Type B pancreatic cell (in vitro differentiated cells): ENCODE results near the gene ATP2B2. TPM values are rescaled to one million over a fixed set of nuclear protein-coding genes. Genes with fewer than 3 reads are reported as not detected.

Source experiments
- DNase-seq: peaks from one replicate; pipeline ENCODE4 v3.0.0; 2021; ENCODE audit warnings: mixed read lengths; ENCODE audit not compliant: unreplicated experiment; ENCODE audit errors: extremely low spot score
- H3K27ac Mint-ChIP-seq: 2 replicates; pipeline ENCODE4 v1.8.0; 2021; ENCODE audit warnings: mild to moderate bottlenecking, mixed read lengths
- H3K27me3 Mint-ChIP-seq: 2 replicates; pipeline ENCODE4 v1.8.0; 2021; ENCODE audit warnings: mixed read lengths
- H3K36me3 Mint-ChIP-seq: 2 replicates; pipeline ENCODE4 v1.8.0; 2021; ENCODE audit warnings: mixed read lengths
- H3K4me1 Mint-ChIP-seq: one replicate; pipeline ENCODE4 v1.8.0; 2021; ENCODE audit warnings: mixed read lengths; ENCODE audit not compliant: unreplicated experiment
- H3K4me3 Mint-ChIP-seq: 2 replicates; pipeline ENCODE4 v1.8.0; 2021; ENCODE audit warnings: mild to moderate bottlenecking, mixed read lengths
- H3K9me3 Mint-ChIP-seq: 2 replicates; pipeline ENCODE4 v1.8.0; 2021; ENCODE audit warnings: mixed read lengths
- total RNA-seq: library from RNA; stranded (reverse); gene quantifications from 2 replicates; pipeline ENCODE4 v1.2.1, GENCODE V29; 2021; ENCODE audit warnings: low replicate concordance
- TF ChIP-seq, protein P1 (sequence below): fragments of 200-600 bp; sonication (generic); conservative IDR thresholded peaks from 2 replicates; pipeline ENCODE4 v1.5.0; 2021; ENCODE audit warnings: antibody characterized with exemption, mild to moderate bottlenecking

ATP2B2 gene
- total RNA-seq, 1 donor from 2014 or later: 0.31 TPM

DNA sequence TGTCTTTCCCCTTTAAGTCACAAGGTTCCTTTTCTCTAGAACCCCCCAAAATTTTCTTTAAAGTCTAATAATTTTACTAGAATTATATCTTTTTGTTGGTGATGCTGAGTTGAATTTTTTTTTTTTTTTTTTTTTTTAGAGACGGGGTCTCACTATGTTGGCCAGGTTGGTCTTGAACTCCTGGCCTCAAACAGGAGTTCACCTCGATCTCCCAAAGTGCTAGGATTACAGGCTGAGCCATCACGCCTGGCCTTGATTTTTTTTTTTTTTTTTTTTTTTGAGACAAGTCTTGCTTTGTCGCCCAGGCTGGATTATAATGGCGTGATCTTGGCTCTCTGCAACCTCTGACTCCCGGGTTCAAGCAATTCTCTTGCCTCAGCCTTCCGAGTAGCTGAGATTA is 196.7 kb downstream of the ATP2B2 start:
- H3K9me3 Mint-ChIP-seq: no peaks in the 10 kb centered on the region
- peaks cover 40% of the 10 kb centered on the region for H3K36me3 Mint-ChIP-seq
- no peaks in the 10 kb centered on the region for H3K27me3 Mint-ChIP-seq
- H3K4me1 Mint-ChIP-seq: peaks cover 5% of the 10 kb centered on the region
- TF ChIP-seq, protein P1, sequence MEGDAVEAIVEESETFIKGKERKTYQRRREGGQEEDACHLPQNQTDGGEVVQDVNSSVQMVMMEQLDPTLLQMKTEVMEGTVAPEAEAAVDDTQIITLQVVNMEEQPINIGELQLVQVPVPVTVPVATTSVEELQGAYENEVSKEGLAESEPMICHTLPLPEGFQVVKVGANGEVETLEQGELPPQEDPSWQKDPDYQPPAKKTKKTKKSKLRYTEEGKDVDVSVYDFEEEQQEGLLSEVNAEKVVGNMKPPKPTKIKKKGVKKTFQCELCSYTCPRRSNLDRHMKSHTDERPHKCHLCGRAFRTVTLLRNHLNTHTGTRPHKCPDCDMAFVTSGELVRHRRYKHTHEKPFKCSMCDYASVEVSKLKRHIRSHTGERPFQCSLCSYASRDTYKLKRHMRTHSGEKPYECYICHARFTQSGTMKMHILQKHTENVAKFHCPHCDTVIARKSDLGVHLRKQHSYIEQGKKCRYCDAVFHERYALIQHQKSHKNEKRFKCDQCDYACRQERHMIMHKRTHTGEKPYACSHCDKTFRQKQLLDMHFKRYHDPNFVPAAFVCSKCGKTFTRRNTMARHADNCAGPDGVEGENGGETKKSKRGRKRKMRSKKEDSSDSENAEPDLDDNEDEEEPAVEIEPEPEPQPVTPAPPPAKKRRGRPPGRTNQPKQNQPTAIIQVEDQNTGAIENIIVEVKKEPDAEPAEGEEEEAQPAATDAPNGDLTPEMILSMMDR: no peak
- no peak overlapping the region for H3K27ac Mint-ChIP-seq
- H3K4me3 Mint-ChIP-seq: no peak overlapping the region
- no peak for DNase-seq

DNA sequence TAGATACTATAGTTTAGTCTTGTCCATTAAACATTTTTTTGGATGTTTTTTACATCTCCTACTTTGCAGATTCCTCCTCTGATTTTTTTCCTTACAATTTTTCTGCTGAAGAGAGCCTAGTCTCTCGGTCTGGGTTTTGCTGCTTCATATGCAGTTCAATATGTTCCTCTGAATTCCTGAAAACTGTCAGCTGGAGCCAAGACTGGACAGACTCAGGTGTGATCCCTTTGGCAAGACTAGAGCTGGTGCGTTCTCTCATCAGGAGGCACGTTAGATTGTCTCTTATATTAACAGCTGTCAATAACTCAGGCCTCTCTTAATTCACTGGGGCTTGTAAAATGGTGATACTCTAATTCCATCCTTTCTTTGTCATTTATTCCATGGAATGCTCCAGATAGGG is 199.2 kb downstream of the ATP2B2 start:
- peaks cover 45% of the 10 kb centered on the region for H3K36me3 Mint-ChIP-seq
- no peak for DNase-seq

DNA sequence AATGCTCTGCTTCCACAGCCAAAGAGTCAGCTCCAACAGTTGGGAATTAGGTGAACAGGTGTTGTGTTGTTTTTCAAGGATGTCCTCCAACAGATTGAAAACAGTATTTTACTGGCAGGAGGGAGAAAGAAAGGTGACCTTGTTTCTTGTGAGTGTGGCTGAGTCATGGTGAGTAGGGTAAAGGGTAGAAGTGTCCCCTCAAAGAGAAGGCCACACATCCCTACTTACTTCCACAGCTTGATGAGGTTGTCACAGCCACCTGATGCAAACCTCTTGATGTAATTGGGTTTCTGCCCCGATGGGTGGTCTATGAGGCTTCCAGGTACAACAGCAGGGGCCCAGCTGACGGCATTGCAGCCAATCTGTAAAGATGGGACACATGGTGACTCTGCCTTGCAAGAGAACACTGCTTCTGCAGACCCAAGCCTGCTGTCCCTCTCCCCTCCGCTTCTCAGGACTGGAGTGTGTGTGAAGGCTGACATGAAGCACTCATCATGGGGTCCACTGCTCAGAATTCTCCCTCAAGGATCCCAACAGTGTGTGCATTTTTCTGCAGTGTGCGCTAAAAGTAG is 200.0 kb downstream of the ATP2B2 start:
- H3K36me3 Mint-ChIP-seq: peaks cover 46% of the 10 kb centered on the region
- TF ChIP-seq, protein P1: no peak
- no peak overlapping the region for H3K27ac Mint-ChIP-seq
- H3K4me1 Mint-ChIP-seq: peaks cover 5% of the 10 kb centered on the region
- H3K27me3 Mint-ChIP-seq: no peaks in the 10 kb centered on the region
- no peaks in the 10 kb centered on the region for H3K9me3 Mint-ChIP-seq
- H3K4me3 Mint-ChIP-seq: no peak overlapping the region
- DNase-seq: no peak

More for the DNA sequence above, 199.2 kb downstream of the ATP2B2 start:
- Mint-ChIP-seq H3K4me3 (no peak overlapping the region), H3K4me1 (peaks cover 5% of the 10 kb centered on the region), H3K27ac (no peak overlapping the region), H3K9me3 (no peaks in the 10 kb centered on the region), H3K27me3 (no peaks in the 10 kb centered on the region)
- TF ChIP-seq, protein P1: no peak

DNA sequence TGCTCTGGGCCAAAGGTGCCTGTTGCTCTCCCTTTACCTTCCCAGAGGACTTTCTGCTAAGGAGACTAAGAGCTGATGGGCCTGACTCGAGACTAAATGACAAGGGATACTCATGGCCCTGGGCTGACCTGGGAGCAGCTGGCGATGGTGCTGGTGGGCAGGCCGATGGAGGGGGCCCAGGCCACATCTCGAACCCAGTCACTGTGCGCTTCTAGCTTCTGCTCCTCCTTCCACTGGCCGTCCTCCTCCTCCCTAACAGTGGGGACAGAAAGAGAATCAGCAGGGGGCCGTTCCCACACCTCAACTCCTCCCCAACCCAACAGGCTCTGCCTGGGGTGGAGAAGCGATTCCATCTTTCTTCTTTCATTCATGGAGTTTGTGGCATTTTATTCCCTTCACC is 200.5 kb downstream of the ATP2B2 start:
- no peaks in the 10 kb centered on the region for H3K27me3 Mint-ChIP-seq

DNA sequence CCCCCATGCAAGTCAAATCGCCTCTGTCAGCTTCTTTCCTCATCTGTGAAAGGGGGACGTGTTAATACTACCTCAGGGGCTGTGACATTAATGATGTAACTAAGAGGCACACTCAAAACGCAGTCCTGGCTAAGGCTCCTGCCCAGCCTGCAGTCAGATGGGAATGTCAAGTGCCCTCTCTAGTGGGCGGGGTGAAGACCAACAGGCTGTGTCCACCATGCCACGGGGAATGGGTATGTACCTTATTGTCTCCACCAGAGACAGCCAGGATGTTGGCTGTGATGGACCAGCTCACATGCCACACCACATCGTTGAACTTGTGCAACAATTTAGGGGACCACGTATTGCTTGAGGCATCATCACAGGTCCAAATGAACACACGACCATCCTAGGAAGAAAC is 201.6 kb downstream of the ATP2B2 start:
- no peaks in the 10 kb centered on the region for H3K4me1 Mint-ChIP-seq
- TF ChIP-seq, protein P1: no peak
- no peak overlapping the region for H3K4me3 Mint-ChIP-seq
- H3K27ac Mint-ChIP-seq: no peak overlapping the region
- peaks cover 45% of the 10 kb centered on the region for H3K36me3 Mint-ChIP-seq
- H3K9me3 Mint-ChIP-seq: no peaks in the 10 kb centered on the region
- DNase-seq: no peak
- no peaks in the 10 kb centered on the region for H3K27me3 Mint-ChIP-seq

More for the DNA sequence above, 200.5 kb downstream of the ATP2B2 start:
- Mint-ChIP-seq H3K27ac (no peak overlapping the region), H3K4me3 (no peak overlapping the region), H3K9me3 (no peaks in the 10 kb centered on the region), H3K4me1 (peaks cover 3% of the 10 kb centered on the region), H3K36me3 (peaks cover 45% of the 10 kb centered on the region)
- DNase-seq: no peak
- TF ChIP-seq, protein P1: no peak

DNA sequence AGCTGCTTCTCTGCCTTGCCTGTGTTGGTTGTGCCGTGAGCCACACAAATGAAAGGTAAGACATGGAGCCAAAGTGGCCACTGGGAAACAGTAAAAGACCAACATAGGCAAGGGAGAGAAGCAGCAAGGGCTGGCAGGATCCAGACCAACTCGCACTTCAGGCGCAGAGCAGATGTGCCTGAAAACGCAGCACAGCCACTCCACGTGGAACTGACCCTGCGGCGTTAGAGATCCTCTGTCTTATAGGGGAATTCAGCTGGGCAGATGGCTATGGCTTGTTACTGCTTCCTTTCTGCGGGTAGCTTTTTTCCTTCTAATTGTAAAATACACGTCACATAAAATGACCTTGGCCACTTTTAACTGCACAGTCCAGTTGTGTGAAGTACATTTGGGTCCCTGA is 202.3 kb downstream of the ATP2B2 start:
- Mint-ChIP-seq H3K36me3 (peaks cover 44% of the 10 kb centered on the region), H3K9me3 (no peaks in the 10 kb centered on the region), H3K4me3 (no peak overlapping the region), H3K4me1 (no peaks in the 10 kb centered on the region), H3K27me3 (no peaks in the 10 kb centered on the region), H3K27ac (no peak overlapping the region)
- no peak for DNase-seq
- TF ChIP-seq, protein P1: no peak
